Loucy (cell line): Measurements from ENCODE around the gene KIAA1328.

Experiments used
- EZH2phosphoT487 ChIP-seq: fragments of 200-600 bp; IDR thresholded peaks from 2 replicates; pipeline ENCODE4 v1.6.1; 2018; ENCODE audit warnings: antibody characterized with exemption, mild to moderate bottlenecking, moderate library complexity, borderline replicate concordance
- TF ChIP-seq, protein P1 (sequence below): fragments of 200-600 bp; sonication (generic); conservative IDR thresholded peaks from 2 replicates; pipeline ENCODE4 v1.5.1; 2014; ENCODE audit warnings: mild to moderate bottlenecking, antibody characterized with exemption, low read length

DNA sequence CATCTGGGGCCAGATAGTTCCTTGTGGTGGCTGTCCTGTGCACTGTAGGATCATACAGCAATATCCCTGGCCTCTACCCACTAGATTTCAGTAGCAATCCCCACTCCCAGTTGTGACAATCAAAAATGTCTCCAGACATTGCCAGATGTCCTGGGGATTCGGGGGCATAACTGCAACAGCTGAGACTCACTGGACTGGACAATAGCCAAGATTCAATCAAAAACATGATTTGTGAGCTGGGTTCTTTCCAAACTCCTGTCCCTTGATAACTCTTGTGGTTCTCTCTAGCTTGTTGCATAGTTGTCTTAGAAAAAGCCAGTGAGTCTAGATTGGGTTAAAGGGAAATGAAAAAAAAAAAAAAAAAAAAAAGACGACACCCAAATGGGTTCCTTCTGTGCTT, 443.3 kb downstream of the KIAA1328 start:
- TF ChIP-seq, protein P1, sequence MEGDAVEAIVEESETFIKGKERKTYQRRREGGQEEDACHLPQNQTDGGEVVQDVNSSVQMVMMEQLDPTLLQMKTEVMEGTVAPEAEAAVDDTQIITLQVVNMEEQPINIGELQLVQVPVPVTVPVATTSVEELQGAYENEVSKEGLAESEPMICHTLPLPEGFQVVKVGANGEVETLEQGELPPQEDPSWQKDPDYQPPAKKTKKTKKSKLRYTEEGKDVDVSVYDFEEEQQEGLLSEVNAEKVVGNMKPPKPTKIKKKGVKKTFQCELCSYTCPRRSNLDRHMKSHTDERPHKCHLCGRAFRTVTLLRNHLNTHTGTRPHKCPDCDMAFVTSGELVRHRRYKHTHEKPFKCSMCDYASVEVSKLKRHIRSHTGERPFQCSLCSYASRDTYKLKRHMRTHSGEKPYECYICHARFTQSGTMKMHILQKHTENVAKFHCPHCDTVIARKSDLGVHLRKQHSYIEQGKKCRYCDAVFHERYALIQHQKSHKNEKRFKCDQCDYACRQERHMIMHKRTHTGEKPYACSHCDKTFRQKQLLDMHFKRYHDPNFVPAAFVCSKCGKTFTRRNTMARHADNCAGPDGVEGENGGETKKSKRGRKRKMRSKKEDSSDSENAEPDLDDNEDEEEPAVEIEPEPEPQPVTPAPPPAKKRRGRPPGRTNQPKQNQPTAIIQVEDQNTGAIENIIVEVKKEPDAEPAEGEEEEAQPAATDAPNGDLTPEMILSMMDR: no peak
- TF ChIP-seq EZH2phosphoT487: no peak
